Trophoblast cell (in vitro differentiated cells and primary cell): Measurements from ENCODE around the gene ENTR1.

Experiments used
- DNase-seq, 2 donors: peaks; one replicate each; pipeline ENCODE4 v3.0.0-alpha.2; 2016
- H2AFZ ChIP-seq: 2 replicates; pipeline ENCODE4 v1.6.1; 2013; ENCODE audit warnings: low read length, moderate library complexity, mild to moderate bottlenecking; ENCODE audit not compliant: insufficient read depth, poor library complexity
- H2AK5ac ChIP-seq: 2 replicates; pipeline ENCODE4 v1.6.1; 2013; ENCODE audit warnings: mild to moderate bottlenecking, low read length
- H2BK120ac ChIP-seq: 2 replicates; pipeline ENCODE4 v1.6.1; 2013; ENCODE audit warnings: low read length, mild to moderate bottlenecking, moderate library complexity; ENCODE audit not compliant: insufficient read depth, poor library complexity
- H2BK12ac ChIP-seq: 2 replicates; pipeline ENCODE4 v1.6.1; 2013; ENCODE audit warnings: mild to moderate bottlenecking, low read length, moderate library complexity
- H2BK5ac ChIP-seq: 2 replicates; pipeline ENCODE4 v1.6.1; 2013; ENCODE audit warnings: low read length, low read depth, moderate library complexity, mild to moderate bottlenecking; ENCODE audit not compliant: poor library complexity
- H3K14ac ChIP-seq: 2 replicates; pipeline ENCODE4 v1.6.1; 2013; ENCODE audit warnings: mild to moderate bottlenecking, low read length
- H3K18ac ChIP-seq: 2 replicates; pipeline ENCODE4 v1.6.1; 2013; ENCODE audit warnings: mild to moderate bottlenecking, low read length
- H3K23ac ChIP-seq: 2 replicates; pipeline ENCODE4 v1.6.1; 2013; ENCODE audit warnings: low read length
- H3K27ac ChIP-seq: 2 replicates; pipeline ENCODE4 v1.5.1; 2013; ENCODE audit warnings: low read depth, mild to moderate bottlenecking, inconsistent platforms, low read length, moderate library complexity
- H3K27me3 ChIP-seq: 2 replicates; pipeline ENCODE4 v1.6.1; 2013; ENCODE audit warnings: inconsistent platforms, mild to moderate bottlenecking, low read length, moderate library complexity; ENCODE audit not compliant: insufficient read depth
- H3K36me3 ChIP-seq, 2 experiments: 1 replicate in 1 of 2; 2 replicates in 1 of 2; pipeline ENCODE4 v1.6.1; 2013; ENCODE audit warnings: low read length in 2 of 2, mild to moderate bottlenecking in 2 of 2, moderate library complexity in 1 of 2; ENCODE audit not compliant: insufficient read depth in 2 of 2, control insufficient read depth in 1 of 2
- H3K4ac ChIP-seq: 2 replicates; pipeline ENCODE4 v1.6.1; 2013; ENCODE audit warnings: low read depth, mild to moderate bottlenecking, low read length, moderate library complexity
- H3K4me1 ChIP-seq, 2 experiments: 1 replicate in 1 of 2; 2 replicates in 1 of 2; pipeline ENCODE4 v1.6.1; 2013; ENCODE audit warnings: low read length in 2 of 2, mild to moderate bottlenecking in 2 of 2, moderate library complexity in 1 of 2; ENCODE audit not compliant: insufficient read depth in 2 of 2, control insufficient read depth in 1 of 2
- H3K4me2 ChIP-seq: 2 replicates; pipeline ENCODE4 v1.6.1; 2013; ENCODE audit warnings: inconsistent platforms, mild to moderate bottlenecking, low read length, moderate library complexity
- H3K4me3 ChIP-seq: 2 replicates; pipeline ENCODE4 v1.5.1; 2013; ENCODE audit warnings: mild to moderate bottlenecking, low read depth, low read length, inconsistent platforms
- H3K79me1 ChIP-seq: one replicate; pipeline ENCODE4 v1.6.1; 2013; ENCODE audit warnings: low read length
- H3K79me2 ChIP-seq: 2 replicates; pipeline ENCODE4 v1.6.1; 2013; ENCODE audit warnings: low read length, mild to moderate bottlenecking; ENCODE audit not compliant: control insufficient read depth, insufficient read depth, poor library complexity
- H3K9ac ChIP-seq: 2 replicates; pipeline ENCODE4 v1.6.1; 2013; ENCODE audit warnings: mild to moderate bottlenecking, low read length
- H3K9me3 ChIP-seq: 2 replicates; pipeline ENCODE4 v1.6.1; 2013; ENCODE audit warnings: low read depth, mild to moderate bottlenecking, control low read depth, inconsistent platforms, low read length; ENCODE audit not compliant: insufficient read depth
- H4K12ac ChIP-seq: 2 replicates; pipeline ENCODE4 v1.6.1; 2013; ENCODE audit warnings: low read depth, mild to moderate bottlenecking, low read length, moderate library complexity
- H4K8ac ChIP-seq: 2 replicates; pipeline ENCODE4 v1.6.1; 2013; ENCODE audit warnings: low read depth, mild to moderate bottlenecking, low read length, moderate library complexity
- H4K91ac ChIP-seq: one replicate; pipeline ENCODE4 v1.6.1; 2013; ENCODE audit warnings: low read depth, mild to moderate bottlenecking, low read length, moderate library complexity
- WGBS: extraction: QIAGEN DNeasy Blood & Tissue Kit; methylation state at CpG from one replicate; pipeline ENCODE4 v1.1.7; 2013; ENCODE audit warnings: missing lambda C conversion rate; ENCODE audit not compliant: insufficient read length, insufficient coverage; ENCODE audit errors: extremely low coverage; 5-methylcytosine and 5-hydroxymethylcytosine counted together

ENTR1 gene

GRCh38 chr9:136383436-136383835 is 27.0 kb downstream of the ENTR1 start:
- Histone ChIP-seq H3K79me2 (no peaks in the 10 kb centered on the region), H3K36me3 (peaks cover 75 to 87% of the 10 kb centered on the region in 2 experiments), H3K27me3 (no peaks in the 10 kb centered on the region), H4K8ac (no peak overlapping the region), H3K4me1 (no peaks in the 10 kb centered on the region), H3K79me1 (no peaks in the 10 kb centered on the region), H2BK12ac (no peak overlapping the region), H3K4ac (no peak overlapping the region), H3K27ac (no peak overlapping the region), H3K4me3 (no peak overlapping the region), H3K14ac (no peak overlapping the region), H2AFZ (no peak overlapping the region), H3K4me2 (no peak overlapping the region), H2AK5ac (no peak overlapping the region), H3K23ac (no peak overlapping the region), H2BK5ac (no peak overlapping the region), H4K12ac (no peak overlapping the region), H3K9me3 (no peaks in the 10 kb centered on the region), H3K18ac (no peak overlapping the region), H3K9ac (no peak overlapping the region), H2BK120ac (no peak overlapping the region), H4K91ac (no peak overlapping the region)
- WGBS = no CpG with 5 or more reads among the region's 20 CpGs
- no peak for DNase-seq

- Histone ChIP-seq H3K9ac (no peak overlapping the region), H2AFZ (no peak overlapping the region), H3K23ac (no peak overlapping the region), H3K4me3 (no peak overlapping the region), H3K36me3 (peaks cover 77 to 85% of the 10 kb centered on the region in 2 experiments), H3K27ac (no peak overlapping the region), H2BK120ac (no peak overlapping the region), H2BK5ac (no peak overlapping the region), H3K18ac (no peak overlapping the region), H3K4me2 (no peak overlapping the region), H3K14ac (no peak overlapping the region), H4K91ac (no peak overlapping the region), H2BK12ac (no peak overlapping the region), H3K27me3 (no peaks in the 10 kb centered on the region), H3K79me1 (no peaks in the 10 kb centered on the region), H2AK5ac (no peak overlapping the region), H4K12ac (no peak overlapping the region), H4K8ac (no peak overlapping the region), H3K4ac (no peak overlapping the region), H3K4me1 (no peaks in the 10 kb centered on the region), H3K79me2 (no peaks in the 10 kb centered on the region), H3K9me3 (no peaks in the 10 kb centered on the region)
- DNase-seq = no peak
- WGBS = no CpG with 5 or more reads among the region's 25 CpGs
Observed at GRCh38 chr9:136381966-136382513, 28.4 kb downstream of the ENTR1 start.

GRCh38 chr9:136381311-136381710 is 29.1 kb downstream of the ENTR1 start:
- Histone ChIP-seq H2BK120ac (no peak overlapping the region), H3K14ac (no peak overlapping the region), H3K9me3 (no peaks in the 10 kb centered on the region), H3K23ac (no peak overlapping the region), H2AK5ac (no peak overlapping the region), H2BK5ac (no peak overlapping the region), H2AFZ (no peak overlapping the region), H3K4me2 (no peak overlapping the region), H2BK12ac (no peak overlapping the region), H3K9ac (no peak overlapping the region), H4K91ac (no peak overlapping the region), H3K18ac (no peak overlapping the region), H3K4ac (no peak overlapping the region), H4K12ac (no peak overlapping the region), H3K79me2 (no peaks in the 10 kb centered on the region), H3K79me1 (no peaks in the 10 kb centered on the region), H3K4me1 (no peaks in the 10 kb centered on the region), H3K27me3 (no peaks in the 10 kb centered on the region), H3K36me3 (peaks cover 76 to 86% of the 10 kb centered on the region in 2 experiments), H3K4me3 (no peak overlapping the region), H4K8ac (no peak overlapping the region), H3K27ac (no peak overlapping the region)
- WGBS = no CpG with 5 or more reads among the region's 9 CpGs
- DNase-seq = no peak

GRCh38 chr9:136380381-136380780 is 30.0 kb downstream of the ENTR1 start:
- Histone ChIP-seq H3K9ac (no peak overlapping the region), H2AK5ac (no peak overlapping the region), H2BK5ac (no peak overlapping the region), H3K79me1 (no peaks in the 10 kb centered on the region), H2AFZ (no peak overlapping the region), H3K4me2 (no peak overlapping the region), H3K79me2 (no peaks in the 10 kb centered on the region), H3K36me3 (peaks cover 84 to 89% of the 10 kb centered on the region in 2 experiments), H3K4me3 (no peak overlapping the region), H3K27me3 (no peaks in the 10 kb centered on the region), H3K27ac (no peak overlapping the region), H3K9me3 (no peaks in the 10 kb centered on the region), H3K23ac (no peak overlapping the region), H2BK120ac (no peak overlapping the region), H3K18ac (no peak overlapping the region), H3K4me1 (peaks cover 0 to 4% of the 10 kb centered on the region in 2 experiments), H4K12ac (no peak overlapping the region), H3K14ac (no peak overlapping the region), H4K91ac (no peak overlapping the region), H4K8ac (no peak overlapping the region), H3K4ac (no peak overlapping the region), H2BK12ac (no peak overlapping the region)
- WGBS = no CpG with 5 or more reads among the region's 17 CpGs
- DNase-seq = no peak
